Measurements from ENCODE around the gene TRAK2. TPM values are rescaled to one million over a fixed set of nuclear protein-coding genes. Genes with fewer than 3 reads are reported as not detected.

The TRAK2 gene
- total and polyA plus RNA-seq, 2 donors (not counting 3 experiments of a cell fraction or from before 2014, with no cell fraction given), result 9.7 to 35.7 TPM

DNA sequence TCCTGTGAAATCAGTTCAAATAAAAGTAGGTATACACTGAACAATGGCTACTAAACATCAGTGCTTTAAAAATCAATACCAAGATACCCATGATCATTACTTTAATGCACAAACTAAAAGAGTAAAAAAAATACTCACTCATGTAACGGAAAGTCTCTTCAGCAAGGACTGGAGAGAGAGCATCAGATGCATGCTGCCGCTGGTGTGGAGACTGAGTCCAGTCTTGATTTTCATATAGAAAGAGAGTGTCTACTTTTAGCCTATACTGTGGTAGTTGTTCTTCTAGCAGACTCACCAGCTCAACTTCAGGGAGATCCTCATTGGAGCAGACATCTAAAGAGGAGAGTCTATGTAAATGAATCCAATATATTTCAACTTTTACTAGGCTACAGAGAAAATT, 44.0 kb downstream of the TRAK2 start:
- no TSS peak for BruUV-seq (replicated peaks)
- dilution Hi-C loops (cut with MboI; ENCODE audit: extremely low pct_ligation_motif_present, low sequenced_read_pairs), result no loop called here
- POLR2A ChIA-PET, result no interaction called here

More for the DNA sequence above, 44.0 kb downstream of the TRAK2 start:
- Histone ChIP-seq H3K4me2 (ENCODE audit: insufficient read depth, low read length) (no peak overlapping the region), H3K9ac (replicated peaks; ENCODE audit: extremely low read depth, insufficient read depth, low read length) (no peak overlapping the region), H3K4me3 (replicated peaks in 1 of 3; ENCODE audit: insufficient read depth in 1 of 3, low read depth in 1 of 3, low read length in 3 of 3) (no peak overlapping the region), H3K36me3 (ENCODE audit: control insufficient read depth in 2 of 2, extremely low read depth in 1 of 2, insufficient read depth in 2 of 2, low read length in 2 of 2) (peaks cover 0 to 4% of the 10 kb centered on the region in 2 experiments), H3K27ac (ENCODE audit: insufficient read depth, low read depth, low read length) (no peak overlapping the region), H4K20me1 (replicated peaks; ENCODE audit: control insufficient read depth, extremely low read depth, insufficient read depth, low read length) (no peaks in the 10 kb centered on the region), H3K4me1 (ENCODE audit: control insufficient read depth, extremely low read depth, insufficient read depth, low read length) (peaks cover 8% of the 10 kb centered on the region), H3K9me3 (replicated peaks; ENCODE audit: control insufficient read depth, insufficient read depth, low read length) (no peaks in the 10 kb centered on the region), H3K79me2 (ENCODE audit: control insufficient read depth, insufficient read depth, low read length) (peaks cover 2% of the 10 kb centered on the region), H3K9me1 (replicated peaks; ENCODE audit: control insufficient read depth, extremely low read depth, insufficient read depth, low read length) (no peaks in the 10 kb centered on the region), H3K27me3 (ENCODE audit: control insufficient read depth in 2 of 2, insufficient read depth in 2 of 2, low read length in 2 of 2) (no peaks in the 10 kb centered on the region), H2AFZ (ENCODE audit: low read depth, low read length) (no peak overlapping the region)
- TF ChIP-seq FOS (IDR thresholded peaks at IDR 0.05; ENCODE audit: borderline replicate concordance, insufficient read depth, low read length) (no peak), MAX (IDR thresholded peaks at IDR 0.05; ENCODE audit: insufficient read depth, insufficient read length) (no peak), POLR2A (IDR thresholded peaks at IDR 0.05; ENCODE audit: low read depth, low read length) (no peak), GATA2 (IDR thresholded peaks at IDR 0.05; ENCODE audit: insufficient read depth, insufficient read length, low read depth, low read length) (no peak), MYC (IDR thresholded peaks at IDR 0.05; ENCODE audit: low read depth, low read length) (no peak), EZH2 (IDR thresholded peaks at IDR 0.05; ENCODE audit: borderline replicate concordance, low read depth, low read length, severe bottlenecking) (no peak), POLR2AphosphoS5 (IDR thresholded peaks at IDR 0.05; ENCODE audit: insufficient read depth, low read depth, low read length) (no peak), CTCF (IDR thresholded peaks at IDR 0.05; ENCODE audit: extremely low read depth in 1 of 2, insufficient read depth in 1 of 2, low read depth in 1 of 2, low read length in 2 of 2) (no peak), JUN (IDR thresholded peaks at IDR 0.05; ENCODE audit: borderline replicate concordance, insufficient read depth, insufficient read length, low read depth) (no peak)
- CTCF ChIA-PET, result interaction anchor here (1.0 to 1.2 kb wide), 2 partner anchors 17 to 33 kb away, joined by 3 to 4 read pairs; no protein-coding TSS in a partner anchor
- no peak for FAIRE-seq
- DNase-seq (ENCODE audit: low read depth, low spot score), result no peak
- intact Hi-C loops (cut with micrococcal nuclease), result no loop called here

Data from endothelial cell of umbilical vein (primary cell).